H1 (cell line): ENCODE results near the gene WWC2. TPM values are rescaled to one million over a fixed set of nuclear protein-coding genes. Genes with fewer than 3 reads are reported as not detected.
A peak's percentile ranks its signal among the peaks of the same experiment; 100 is the strongest.

ENCODE experiments used
- CBX5 ChIP-seq: fragments of 300-800, 300-1000 bp; sonication (generic); IDR thresholded peaks from 2 replicates; pipeline ENCODE4 v1.7.1; 2016; ENCODE audit warnings: antibody characterized with exemption, low read length, low read depth
- CREB1 ChIP-seq: IDR thresholded peaks from 2 replicates; pipeline ENCODE4 v1.6.1; 2012; ENCODE audit warnings: inconsistent platforms
- EGR1 ChIP-seq: IDR thresholded peaks from 2 replicates; pipeline ENCODE4 v1.6.1; 2011; ENCODE audit warnings: low read depth, low read length, borderline replicate concordance
- KDM4A ChIP-seq: IDR thresholded peaks from one replicate; pipeline ENCODE4 v1.7.1; 2012; ENCODE audit warnings: low read depth, mild to moderate bottlenecking, moderate library complexity, low read length, inconsistent platforms; ENCODE audit not compliant: severe bottlenecking
- MAX ChIP-seq: IDR thresholded peaks from 2 replicates; pipeline ENCODE4 v1.6.1; 2012; ENCODE audit warnings: inconsistent platforms
- NRF1 ChIP-seq: IDR thresholded peaks from 2 replicates; pipeline ENCODE4 v1.6.1; 2011; ENCODE audit warnings: mild to moderate bottlenecking, low read depth, low read length, improper control_type of control experiment
- POLR2AphosphoS5 ChIP-seq: IDR thresholded peaks from 2 replicates; pipeline ENCODE4 v1.6.1; 2011; ENCODE audit warnings: low read depth, low read length
- TAF1 ChIP-seq: IDR thresholded peaks from 2 replicates; pipeline ENCODE4 v1.6.1; 2011; ENCODE audit warnings: mild to moderate bottlenecking, low read depth, low read length
- TCF12 ChIP-seq: IDR thresholded peaks from 2 replicates; pipeline ENCODE4 v1.6.1; 2011; ENCODE audit warnings: low read depth, mild to moderate bottlenecking, low read length
- polyA plus RNA-seq, 7 experiments: library from polyadenylated mRNA; depleted of rRNA in 3 of 7; stranded (reverse) in 5 of 7; unstranded in 2 of 7; fragments of >200 nt in 5 of 7; fragments of 200-250 nt in 2 of 7; gene quantifications; 1 replicate in 5 of 7; 2 replicates in 1 of 7; 4 replicates in 1 of 7; pipeline versions ENCODE4 v1.2.1 to v1.2.3, GENCODE V29; 2011 to 2013; ENCODE audit warnings: missing spikeins in 2 of 7, mixed read lengths in 2 of 7
- total RNA-seq: library from RNA; stranded (reverse); fragmentation: NEBNext Ultra II Directional; extraction: Animal tissue kit (Norgen Biotek cat#: 25700); gene quantifications from 2 replicates; pipeline ENCODE4 v1.2.1, GENCODE V29; 2021
- TF ChIP-seq, protein P1 (sequence below): fragments of 300-600 bp; sonication (generic); IDR thresholded peaks from 2 replicates; pipeline ENCODE4 v1.7.1; 2012; ENCODE audit warnings: low read length, moderate library complexity, mild to moderate bottlenecking, inconsistent platforms; ENCODE audit not compliant: insufficient replicate concordance

Gene WWC2
- total and polyA plus RNA-seq, 2 of the 8 experiments (the other 6 are each of a cell fraction or from before 2014, with no cell fraction given): 17.6 to 135 TPM

DNA sequence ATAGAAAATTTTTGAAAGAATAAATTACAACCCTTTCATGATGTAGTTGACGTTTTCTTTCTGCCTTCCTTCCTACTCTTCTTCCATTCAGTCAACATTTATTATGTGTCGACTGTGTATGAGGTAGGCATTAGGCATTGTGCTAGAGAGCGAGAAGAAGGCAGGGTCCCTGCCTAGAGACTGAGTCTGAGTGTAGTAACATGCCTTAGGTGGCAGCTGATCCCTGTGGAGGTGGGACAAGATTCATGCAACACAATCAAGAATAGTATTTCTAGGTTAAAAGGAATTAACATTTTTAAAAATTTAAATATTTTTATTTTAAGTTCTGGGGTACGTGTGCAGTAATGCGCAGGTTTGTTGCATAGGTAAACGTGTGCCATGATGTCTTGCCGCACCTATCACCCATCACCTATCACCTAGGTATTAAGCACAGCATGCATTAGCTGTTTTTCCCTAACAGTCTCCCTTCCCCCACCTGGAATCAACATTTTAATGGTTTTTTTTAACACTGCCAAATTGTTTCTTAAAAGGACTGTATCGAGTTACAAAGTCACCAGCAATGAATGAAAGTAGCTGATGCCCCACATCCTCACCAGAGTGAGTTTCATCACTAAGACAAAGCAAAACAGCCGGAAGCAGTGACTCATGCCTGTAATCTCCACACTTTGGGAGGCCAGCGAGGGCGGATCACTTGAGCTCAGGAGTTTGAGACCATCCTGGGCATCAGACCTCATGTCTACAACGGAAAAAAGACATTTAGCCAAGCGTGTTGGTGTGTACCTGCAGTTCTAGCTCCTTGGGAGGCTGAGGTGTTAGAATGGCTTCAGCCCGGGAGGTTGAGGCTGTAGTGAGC lies 84.0 kb downstream of the WWC2 start (continued):
- TF ChIP-seq, protein P1, sequence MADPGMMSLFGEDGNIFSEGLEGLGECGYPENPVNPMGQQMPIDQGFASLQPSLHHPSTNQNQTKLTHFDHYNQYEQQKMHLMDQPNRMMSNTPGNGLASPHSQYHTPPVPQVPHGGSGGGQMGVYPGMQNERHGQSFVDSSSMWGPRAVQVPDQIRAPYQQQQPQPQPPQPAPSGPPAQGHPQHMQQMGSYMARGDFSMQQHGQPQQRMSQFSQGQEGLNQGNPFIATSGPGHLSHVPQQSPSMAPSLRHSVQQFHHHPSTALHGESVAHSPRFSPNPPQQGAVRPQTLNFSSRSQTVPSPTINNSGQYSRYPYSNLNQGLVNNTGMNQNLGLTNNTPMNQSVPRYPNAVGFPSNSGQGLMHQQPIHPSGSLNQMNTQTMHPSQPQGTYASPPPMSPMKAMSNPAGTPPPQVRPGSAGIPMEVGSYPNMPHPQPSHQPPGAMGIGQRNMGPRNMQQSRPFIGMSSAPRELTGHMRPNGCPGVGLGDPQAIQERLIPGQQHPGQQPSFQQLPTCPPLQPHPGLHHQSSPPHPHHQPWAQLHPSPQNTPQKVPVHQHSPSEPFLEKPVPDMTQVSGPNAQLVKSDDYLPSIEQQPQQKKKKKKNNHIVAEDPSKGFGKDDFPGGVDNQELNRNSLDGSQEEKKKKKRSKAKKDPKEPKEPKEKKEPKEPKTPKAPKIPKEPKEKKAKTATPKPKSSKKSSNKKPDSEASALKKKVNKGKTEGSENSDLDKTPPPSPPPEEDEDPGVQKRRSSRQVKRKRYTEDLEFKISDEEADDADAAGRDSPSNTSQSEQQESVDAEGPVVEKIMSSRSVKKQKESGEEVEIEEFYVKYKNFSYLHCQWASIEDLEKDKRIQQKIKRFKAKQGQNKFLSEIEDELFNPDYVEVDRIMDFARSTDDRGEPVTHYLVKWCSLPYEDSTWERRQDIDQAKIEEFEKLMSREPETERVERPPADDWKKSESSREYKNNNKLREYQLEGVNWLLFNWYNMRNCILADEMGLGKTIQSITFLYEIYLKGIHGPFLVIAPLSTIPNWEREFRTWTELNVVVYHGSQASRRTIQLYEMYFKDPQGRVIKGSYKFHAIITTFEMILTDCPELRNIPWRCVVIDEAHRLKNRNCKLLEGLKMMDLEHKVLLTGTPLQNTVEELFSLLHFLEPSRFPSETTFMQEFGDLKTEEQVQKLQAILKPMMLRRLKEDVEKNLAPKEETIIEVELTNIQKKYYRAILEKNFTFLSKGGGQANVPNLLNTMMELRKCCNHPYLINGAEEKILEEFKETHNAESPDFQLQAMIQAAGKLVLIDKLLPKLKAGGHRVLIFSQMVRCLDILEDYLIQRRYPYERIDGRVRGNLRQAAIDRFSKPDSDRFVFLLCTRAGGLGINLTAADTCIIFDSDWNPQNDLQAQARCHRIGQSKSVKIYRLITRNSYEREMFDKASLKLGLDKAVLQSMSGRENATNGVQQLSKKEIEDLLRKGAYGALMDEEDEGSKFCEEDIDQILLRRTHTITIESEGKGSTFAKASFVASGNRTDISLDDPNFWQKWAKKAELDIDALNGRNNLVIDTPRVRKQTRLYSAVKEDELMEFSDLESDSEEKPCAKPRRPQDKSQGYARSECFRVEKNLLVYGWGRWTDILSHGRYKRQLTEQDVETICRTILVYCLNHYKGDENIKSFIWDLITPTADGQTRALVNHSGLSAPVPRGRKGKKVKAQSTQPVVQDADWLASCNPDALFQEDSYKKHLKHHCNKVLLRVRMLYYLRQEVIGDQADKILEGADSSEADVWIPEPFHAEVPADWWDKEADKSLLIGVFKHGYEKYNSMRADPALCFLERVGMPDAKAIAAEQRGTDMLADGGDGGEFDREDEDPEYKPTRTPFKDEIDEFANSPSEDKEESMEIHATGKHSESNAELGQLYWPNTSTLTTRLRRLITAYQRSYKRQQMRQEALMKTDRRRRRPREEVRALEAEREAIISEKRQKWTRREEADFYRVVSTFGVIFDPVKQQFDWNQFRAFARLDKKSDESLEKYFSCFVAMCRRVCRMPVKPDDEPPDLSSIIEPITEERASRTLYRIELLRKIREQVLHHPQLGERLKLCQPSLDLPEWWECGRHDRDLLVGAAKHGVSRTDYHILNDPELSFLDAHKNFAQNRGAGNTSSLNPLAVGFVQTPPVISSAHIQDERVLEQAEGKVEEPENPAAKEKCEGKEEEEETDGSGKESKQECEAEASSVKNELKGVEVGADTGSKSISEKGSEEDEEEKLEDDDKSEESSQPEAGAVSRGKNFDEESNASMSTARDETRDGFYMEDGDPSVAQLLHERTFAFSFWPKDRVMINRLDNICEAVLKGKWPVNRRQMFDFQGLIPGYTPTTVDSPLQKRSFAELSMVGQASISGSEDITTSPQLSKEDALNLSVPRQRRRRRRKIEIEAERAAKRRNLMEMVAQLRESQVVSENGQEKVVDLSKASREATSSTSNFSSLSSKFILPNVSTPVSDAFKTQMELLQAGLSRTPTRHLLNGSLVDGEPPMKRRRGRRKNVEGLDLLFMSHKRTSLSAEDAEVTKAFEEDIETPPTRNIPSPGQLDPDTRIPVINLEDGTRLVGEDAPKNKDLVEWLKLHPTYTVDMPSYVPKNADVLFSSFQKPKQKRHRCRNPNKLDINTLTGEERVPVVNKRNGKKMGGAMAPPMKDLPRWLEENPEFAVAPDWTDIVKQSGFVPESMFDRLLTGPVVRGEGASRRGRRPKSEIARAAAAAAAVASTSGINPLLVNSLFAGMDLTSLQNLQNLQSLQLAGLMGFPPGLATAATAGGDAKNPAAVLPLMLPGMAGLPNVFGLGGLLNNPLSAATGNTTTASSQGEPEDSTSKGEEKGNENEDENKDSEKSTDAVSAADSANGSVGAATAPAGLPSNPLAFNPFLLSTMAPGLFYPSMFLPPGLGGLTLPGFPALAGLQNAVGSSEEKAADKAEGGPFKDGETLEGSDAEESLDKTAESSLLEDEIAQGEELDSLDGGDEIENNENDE: peak; percentile 96
- TF ChIP-seq POLR2AphosphoS5 (peak; percentile 84), EGR1 (0 out of 2 replicates have a peak, but pooled peaks have one; percentile 35), NRF1 (no peak), KDM4A (peak; percentile 23), CBX5 (no peak), TAF1 (peak; percentile 67), CREB1 (peak; percentile 55; the same call in 1 of the 2 replicates), MAX (peak; percentile 51; the same call in 1 of the 2 replicates), TCF12 (0 out of 2 replicates have a peak, but pooled peaks have one; percentile 59)
